Left lung (tissue), 10 donors: ENCODE data around the gene SPHK2. TPM values are rescaled to one million over a fixed set of nuclear protein-coding genes. Genes with fewer than 3 reads are reported as not detected.

Experiments
- ATAC-seq: fragments of 200-7000 bp; cut with Tn5 transposase; one replicate; pipeline ENCODE4 v1.9.1; 2020; ENCODE audit warnings: moderate library complexity
- DNase-seq, 4 donors: peaks; one replicate each; pipeline ENCODE4 v3.0.0-alpha.2; 2013 to 2020
- H3K27ac ChIP-seq, 2 donors: fragments of 200-600 bp; sonication (generic) in 1 of 2; one replicate each; pipeline versions ENCODE4 v1.5.0 to v1.8.0; 2020 to 2021
- H3K27me3 ChIP-seq, 2 donors: fragments of 200-600 bp; sonication (generic) in 1 of 2; one replicate each; pipeline versions ENCODE4 v1.5.0 to v1.8.0; 2020 to 2021
- H3K36me3 ChIP-seq, 2 donors: fragments of 200-600 bp; sonication (generic) in 1 of 2; one replicate each; pipeline versions ENCODE4 v1.5.0 to v1.8.0; 2020 to 2021
- H3K4me1 ChIP-seq, 2 donors: fragments of 200-600 bp; one replicate each; pipeline ENCODE4 v1.8.0; 2021
- H3K4me3 ChIP-seq, 2 donors: fragments of 200-600 bp; sonication (generic) in 1 of 2; one replicate each; pipeline versions ENCODE4 v1.5.0 to v1.8.0; 2020 to 2021; ENCODE audit warnings: mild to moderate bottlenecking in 1 of 2
- H3K9me3 ChIP-seq, 2 donors: fragments of 200-600 bp; sonication (generic) in 1 of 2; one replicate each; pipeline versions ENCODE4 v1.5.0 to v1.8.0; 2020 to 2021
- intact Hi-C, 2 donors: fragments of 100-400 bp; cut with DNase I; formaldehyde crosslinking; loops; one replicate each; pipeline versions ENCODE4 v1.11.2 to v1.14.2; 2022
- polyA plus RNA-seq, 6 donors: library from polyadenylated mRNA; unstranded; fragments of 120-200 nt; gene quantifications; one replicate each; pipeline ENCODE4 v1.2.1, GENCODE V29; 2013; ENCODE audit not compliant: insufficient read length in 6 of 6
- total RNA-seq, 2 donors: library from RNA; stranded (reverse); fragmentation: NEBNext Ultra II Directional; extraction: Animal tissue kit (Norgen Biotek cat#: 25700); gene quantifications; one replicate each; pipeline ENCODE4 v1.2.1, GENCODE V29; 2021
- TF ChIP-seq, protein P1 (sequence below), 2 donors: fragments of 200-600 bp; sonication (generic) in 1 of 2; IDR thresholded peaks; one replicate each; pipeline versions ENCODE4 v1.5.0 to v1.8.0; 2021; ENCODE audit warnings: antibody characterized with exemption in 2 of 2
- donor health status: DM: no; HTN: yes; CAD: no.
- donor health status: DM: no; HTN: no; CAD: no.

The SPHK2 gene
- total and polyA plus RNA-seq, 8 donors, result 10.2 to 27.5 (median 14.9) TPM

DNA sequence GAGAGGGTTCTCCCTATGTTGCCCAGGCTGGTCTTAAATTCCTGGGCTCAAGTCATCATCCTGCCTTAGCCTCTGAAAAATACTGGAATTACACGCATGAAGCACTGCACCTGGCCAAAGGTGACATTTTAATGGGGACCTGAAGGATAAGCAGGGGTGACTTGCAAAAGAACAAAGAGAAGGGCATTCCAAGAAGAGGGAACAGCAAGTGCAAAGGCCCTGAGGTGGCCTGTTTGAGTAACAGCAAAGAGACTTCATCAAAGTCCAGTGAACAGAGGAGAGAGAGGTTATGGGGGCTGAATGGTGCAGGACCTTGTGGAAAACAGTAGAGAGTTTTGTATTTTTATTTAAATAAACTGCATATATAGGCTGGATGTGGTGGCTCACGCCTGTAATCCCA, 22.5 kb downstream of the SPHK2 start:
- peaks cover 0 to 18% of the 10 kb centered on the region in 2 donors for H3K27me3 ChIP-seq
- no peaks in the 10 kb centered on the region for H3K9me3 ChIP-seq
- H3K4me3 ChIP-seq, result no peak overlapping the region
- intact Hi-C loops, result no loop called here
- TF ChIP-seq, protein P1, sequence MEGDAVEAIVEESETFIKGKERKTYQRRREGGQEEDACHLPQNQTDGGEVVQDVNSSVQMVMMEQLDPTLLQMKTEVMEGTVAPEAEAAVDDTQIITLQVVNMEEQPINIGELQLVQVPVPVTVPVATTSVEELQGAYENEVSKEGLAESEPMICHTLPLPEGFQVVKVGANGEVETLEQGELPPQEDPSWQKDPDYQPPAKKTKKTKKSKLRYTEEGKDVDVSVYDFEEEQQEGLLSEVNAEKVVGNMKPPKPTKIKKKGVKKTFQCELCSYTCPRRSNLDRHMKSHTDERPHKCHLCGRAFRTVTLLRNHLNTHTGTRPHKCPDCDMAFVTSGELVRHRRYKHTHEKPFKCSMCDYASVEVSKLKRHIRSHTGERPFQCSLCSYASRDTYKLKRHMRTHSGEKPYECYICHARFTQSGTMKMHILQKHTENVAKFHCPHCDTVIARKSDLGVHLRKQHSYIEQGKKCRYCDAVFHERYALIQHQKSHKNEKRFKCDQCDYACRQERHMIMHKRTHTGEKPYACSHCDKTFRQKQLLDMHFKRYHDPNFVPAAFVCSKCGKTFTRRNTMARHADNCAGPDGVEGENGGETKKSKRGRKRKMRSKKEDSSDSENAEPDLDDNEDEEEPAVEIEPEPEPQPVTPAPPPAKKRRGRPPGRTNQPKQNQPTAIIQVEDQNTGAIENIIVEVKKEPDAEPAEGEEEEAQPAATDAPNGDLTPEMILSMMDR (IDR thresholded peaks at IDR 0.05), result no peak
- H3K4me1 ChIP-seq, result peaks cover 7 to 36% of the 10 kb centered on the region in 2 donors
- no peaks in the 10 kb centered on the region for H3K36me3 ChIP-seq
- H3K27ac ChIP-seq, result no peak overlapping the region
- no peak for ATAC-seq
- DNase-seq, result no peak

DNA sequence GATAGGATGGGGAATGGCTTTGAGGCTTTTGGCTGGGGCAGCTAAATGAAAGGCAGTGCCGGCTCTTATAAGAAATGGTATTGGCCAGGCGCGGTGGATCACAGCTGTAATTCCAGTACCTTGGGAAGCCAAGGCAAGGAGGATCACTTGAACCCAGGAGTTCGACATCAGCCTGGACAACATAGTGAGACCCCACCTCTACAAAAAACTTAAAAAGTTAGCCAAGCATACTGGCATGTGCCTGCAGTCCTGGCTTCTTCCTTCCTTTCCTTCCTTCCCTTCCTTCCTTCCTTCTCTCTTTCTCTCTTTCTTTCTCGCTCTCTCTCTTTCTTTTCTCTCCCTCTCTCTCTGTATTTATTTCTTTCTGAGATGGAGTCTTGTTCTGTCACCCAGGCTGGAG, 23.6 kb downstream of the SPHK2 start:
- TF ChIP-seq, protein P1 (IDR thresholded peaks at IDR 0.05), result no peak
- ATAC-seq, result no peak
- Histone ChIP-seq H3K9me3 (no peaks in the 10 kb centered on the region), H3K27me3 (peaks cover 0 to 18% of the 10 kb centered on the region in 2 donors), H3K4me1 (peaks cover 7 to 33% of the 10 kb centered on the region in 2 donors), H3K36me3 (no peaks in the 10 kb centered on the region), H3K27ac (no peak overlapping the region), H3K4me3 (no peak overlapping the region)
- intact Hi-C loops, result no loop called here
- DNase-seq, result no peak

DNA sequence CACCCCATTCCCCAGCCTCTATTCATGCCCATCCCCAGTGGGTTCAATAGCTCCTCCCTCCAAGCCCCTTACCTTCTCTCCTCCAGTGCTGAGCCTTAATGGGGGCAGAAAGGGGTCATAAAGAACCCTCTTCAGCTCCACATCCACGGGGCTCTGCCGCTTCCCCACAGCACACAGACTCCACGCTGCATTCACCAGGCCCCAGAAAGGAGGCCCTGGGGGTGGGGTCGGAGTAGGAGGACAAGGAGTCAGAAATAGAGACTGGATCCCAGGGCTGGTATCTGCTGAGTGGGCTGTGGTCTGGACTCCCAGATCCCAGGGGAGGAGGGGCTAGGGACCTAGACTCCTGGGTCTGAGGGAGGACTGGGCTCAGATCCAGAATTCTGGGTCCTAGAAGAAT, 25.0 kb downstream of the SPHK2 start:
- intact Hi-C loops, result no loop called here
- no peaks in the 10 kb centered on the region for H3K36me3 ChIP-seq
- H3K4me3 ChIP-seq, result no peak overlapping the region
- H3K27me3 ChIP-seq, result peaks cover 0 to 18% of the 10 kb centered on the region in 2 donors
- DNase-seq (no peak), ATAC-seq (no peak)
- no peaks in the 10 kb centered on the region for H3K9me3 ChIP-seq
- TF ChIP-seq, protein P1 (IDR thresholded peaks at IDR 0.05), result no peak
- no peak overlapping the region for H3K27ac ChIP-seq
- peaks cover 7 to 28% of the 10 kb centered on the region in 2 donors for H3K4me1 ChIP-seq

DNA sequence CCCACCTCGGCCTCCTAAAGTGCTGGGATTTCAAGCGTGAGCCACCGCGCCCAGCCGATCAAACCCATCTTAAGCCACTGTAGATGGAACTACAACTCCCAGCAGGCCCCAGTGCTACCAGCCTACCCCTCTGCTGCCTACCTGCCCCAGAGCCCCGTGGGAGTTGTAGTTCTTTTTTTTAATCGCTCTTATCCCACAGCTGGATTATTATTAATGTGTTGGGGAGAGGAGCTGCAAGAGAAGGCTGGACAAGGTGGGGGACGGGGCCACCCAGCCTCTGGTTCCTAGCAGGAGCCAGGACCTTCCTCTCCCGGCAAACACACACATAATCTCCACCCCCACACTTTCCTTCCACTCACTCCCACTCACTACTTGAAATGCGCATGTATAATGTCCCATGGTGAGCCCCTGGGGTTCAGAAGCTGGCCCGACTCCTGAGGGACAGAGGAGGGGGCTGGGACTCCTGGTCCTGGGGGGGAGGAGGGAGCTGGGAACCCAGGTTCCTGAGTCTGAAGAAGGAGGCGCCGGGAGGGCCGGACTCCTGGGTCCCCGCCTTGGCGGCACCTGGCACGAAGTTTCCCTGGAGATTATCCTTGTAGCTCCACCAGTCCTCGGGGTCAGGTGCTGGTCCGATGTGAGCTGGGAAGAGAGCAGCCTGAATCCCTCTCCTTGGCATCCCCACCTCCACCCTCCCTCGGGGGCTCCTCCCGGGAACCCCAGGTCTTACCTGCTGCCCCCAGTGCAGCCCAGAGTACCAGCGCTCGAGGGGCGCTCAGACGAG, 25.7 kb downstream of the SPHK2 start:
- no peaks in the 10 kb centered on the region for H3K9me3 ChIP-seq
- TF ChIP-seq, protein P1 (IDR thresholded peaks at IDR 0.05), result no peak
- peak overlapping the region; percentile 64 to 70 for H3K27ac ChIP-seq
- H3K36me3 ChIP-seq, result no peaks in the 10 kb centered on the region
- H3K4me1 ChIP-seq, result peaks cover 7 to 28% of the 10 kb centered on the region in 2 donors
- peak overlapping the region; percentile 33 to 50 for H3K4me3 ChIP-seq
- H3K27me3 ChIP-seq, result peaks cover 0 to 18% of the 10 kb centered on the region in 2 donors
- ATAC-seq (peak; percentile 83), DNase-seq (peak; percentile 68 to 80 (median 76))
- intact Hi-C loops, result no loop called here

DNA sequence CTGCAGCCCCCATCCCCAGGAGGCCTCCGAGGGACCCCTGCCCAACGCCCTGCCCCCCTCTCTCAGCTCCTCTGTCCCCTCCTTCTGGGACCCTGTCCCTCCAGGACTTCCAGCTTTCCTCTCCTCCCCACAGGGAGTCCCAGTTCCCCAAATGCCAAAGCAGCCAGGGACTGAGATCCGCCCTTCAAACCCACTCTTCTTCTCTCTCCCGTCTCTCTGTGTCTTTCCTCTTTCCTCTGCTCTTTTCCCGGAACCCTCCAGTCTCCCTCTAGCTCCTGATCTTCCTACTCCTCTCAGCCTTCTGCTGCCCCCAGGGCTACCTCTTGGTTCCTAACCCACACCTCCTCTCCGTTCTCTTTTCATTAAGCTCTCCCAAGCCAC, 26.3 kb downstream of the SPHK2 start:
- H3K27me3 ChIP-seq, result peaks cover 0 to 18% of the 10 kb centered on the region in 2 donors
- intact Hi-C loops, result no loop called here
- TF ChIP-seq, protein P1 (IDR thresholded peaks at IDR 0.05), result no peak
- peaks cover 7 to 28% of the 10 kb centered on the region in 2 donors for H3K4me1 ChIP-seq
- ATAC-seq (peak; percentile 8), DNase-seq (no peak)
- H3K36me3 ChIP-seq, result no peaks in the 10 kb centered on the region
- H3K4me3 ChIP-seq, result peak overlapping the region; percentile 33 to 50
- H3K27ac ChIP-seq, result peak overlapping the region; percentile 64 to 70
- H3K9me3 ChIP-seq, result no peaks in the 10 kb centered on the region
